ENCODE measurements around the gene DUSP11.
"Not testable (repeated sequence)": the region's sequence is repeated elsewhere in the genome, so short reads cannot be mapped to it uniquely, and the experiment has no call there.

Gene DUSP11

DNA sequence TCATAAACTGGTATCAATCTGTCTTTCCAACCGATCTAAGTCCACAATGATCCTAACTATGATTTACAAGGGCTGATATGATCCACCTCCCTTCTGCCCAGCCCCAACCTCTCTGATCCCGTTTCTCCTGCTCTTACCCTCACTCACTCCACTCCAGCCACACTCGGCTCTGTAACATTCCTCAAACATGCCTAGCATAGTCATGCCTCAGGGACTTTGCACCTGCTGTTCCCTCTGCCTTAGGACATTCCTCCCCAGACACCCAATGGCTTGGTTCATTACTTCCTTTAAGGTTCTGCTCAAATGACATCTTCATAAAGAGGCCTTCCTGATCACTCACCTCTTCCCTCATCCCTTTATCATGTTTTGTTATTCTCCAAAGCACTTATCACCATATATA lies 9.2 kb downstream of the DUSP11 start:
- TF ChIP-seq, protein P1, sequence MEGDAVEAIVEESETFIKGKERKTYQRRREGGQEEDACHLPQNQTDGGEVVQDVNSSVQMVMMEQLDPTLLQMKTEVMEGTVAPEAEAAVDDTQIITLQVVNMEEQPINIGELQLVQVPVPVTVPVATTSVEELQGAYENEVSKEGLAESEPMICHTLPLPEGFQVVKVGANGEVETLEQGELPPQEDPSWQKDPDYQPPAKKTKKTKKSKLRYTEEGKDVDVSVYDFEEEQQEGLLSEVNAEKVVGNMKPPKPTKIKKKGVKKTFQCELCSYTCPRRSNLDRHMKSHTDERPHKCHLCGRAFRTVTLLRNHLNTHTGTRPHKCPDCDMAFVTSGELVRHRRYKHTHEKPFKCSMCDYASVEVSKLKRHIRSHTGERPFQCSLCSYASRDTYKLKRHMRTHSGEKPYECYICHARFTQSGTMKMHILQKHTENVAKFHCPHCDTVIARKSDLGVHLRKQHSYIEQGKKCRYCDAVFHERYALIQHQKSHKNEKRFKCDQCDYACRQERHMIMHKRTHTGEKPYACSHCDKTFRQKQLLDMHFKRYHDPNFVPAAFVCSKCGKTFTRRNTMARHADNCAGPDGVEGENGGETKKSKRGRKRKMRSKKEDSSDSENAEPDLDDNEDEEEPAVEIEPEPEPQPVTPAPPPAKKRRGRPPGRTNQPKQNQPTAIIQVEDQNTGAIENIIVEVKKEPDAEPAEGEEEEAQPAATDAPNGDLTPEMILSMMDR (conservative IDR thresholded peaks at IDR 0.05; ENCODE audit: low read length): no peak
- H3K4me3 ChIP-seq (ENCODE audit: low read length): no peak overlapping the region
- DNase-seq (ENCODE audit: low read depth): no peak

DNA sequence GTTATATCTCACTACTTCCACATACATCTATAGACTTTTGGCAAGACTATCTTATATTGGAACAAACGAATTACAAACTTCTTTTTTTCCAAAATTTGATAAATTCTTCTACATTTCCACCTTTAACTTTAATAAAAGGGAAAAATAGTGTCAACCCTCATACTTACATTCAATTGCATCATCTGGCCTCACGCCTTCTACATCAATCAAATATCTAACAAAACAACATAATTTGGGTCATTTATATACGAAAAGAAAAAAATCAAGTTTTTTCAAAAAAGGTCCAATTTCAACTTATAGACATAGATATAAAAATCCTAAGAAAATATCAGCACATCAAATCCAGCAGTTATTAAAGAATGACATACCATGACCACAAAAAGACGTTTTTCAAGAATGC lies 12.9 kb downstream of the DUSP11 start:
- no peak overlapping the region for H3K4me3 ChIP-seq (ENCODE audit: low read length)
- DNase-seq (ENCODE audit: low read depth): no peak
- TF ChIP-seq, protein P1 (conservative IDR thresholded peaks at IDR 0.05; ENCODE audit: low read length): no peak

DNA sequence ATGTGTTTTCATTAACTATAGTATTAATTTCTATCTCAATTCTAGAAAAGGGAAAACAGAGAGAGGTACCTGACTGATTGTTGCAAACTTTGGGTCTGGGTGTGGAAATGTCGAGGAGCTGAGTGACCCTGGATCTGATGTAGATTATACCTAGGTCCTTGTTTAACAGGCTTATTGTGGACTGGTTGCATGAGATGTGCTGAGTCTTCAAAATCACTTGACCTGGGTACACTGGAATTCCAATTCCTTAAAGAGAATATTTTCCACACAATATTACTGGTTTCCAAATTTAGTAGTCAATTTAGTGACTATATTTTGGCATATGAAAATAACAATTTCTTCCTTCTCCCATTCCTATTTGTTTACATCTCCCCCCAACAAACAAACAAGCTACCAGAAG lies 13.6 kb downstream of the DUSP11 start:
- no peak for DNase-seq (ENCODE audit: low read depth)
- TF ChIP-seq, protein P1 (conservative IDR thresholded peaks at IDR 0.05; ENCODE audit: low read length): no peak
- no peak overlapping the region for H3K4me3 ChIP-seq (ENCODE audit: low read length)

DNA sequence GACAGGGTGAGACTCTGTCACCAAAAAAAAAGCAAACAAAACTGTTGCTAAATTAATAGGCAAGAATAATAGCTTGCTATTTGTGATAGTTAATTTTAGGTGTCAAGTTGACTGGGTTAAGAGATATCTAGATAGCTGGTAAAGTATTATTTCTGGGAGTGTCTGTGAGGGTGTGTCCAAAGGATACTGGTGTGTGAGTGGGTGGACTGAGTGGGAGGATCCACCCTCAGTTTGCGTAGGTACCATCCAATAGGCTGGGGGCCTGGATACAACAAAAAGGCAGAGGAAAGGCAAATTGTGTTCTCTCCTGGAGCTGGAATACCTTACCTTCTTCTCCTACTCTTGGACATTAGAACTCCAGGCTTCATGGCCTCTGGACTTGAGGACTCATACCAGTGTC lies 15.0 kb downstream of the DUSP11 start:
- TF ChIP-seq, protein P1 (conservative IDR thresholded peaks at IDR 0.05; ENCODE audit: low read length): no peak
- H3K4me3 ChIP-seq (ENCODE audit: low read length): no peak overlapping the region
- DNase-seq (ENCODE audit: low read depth): no peak

DNA sequence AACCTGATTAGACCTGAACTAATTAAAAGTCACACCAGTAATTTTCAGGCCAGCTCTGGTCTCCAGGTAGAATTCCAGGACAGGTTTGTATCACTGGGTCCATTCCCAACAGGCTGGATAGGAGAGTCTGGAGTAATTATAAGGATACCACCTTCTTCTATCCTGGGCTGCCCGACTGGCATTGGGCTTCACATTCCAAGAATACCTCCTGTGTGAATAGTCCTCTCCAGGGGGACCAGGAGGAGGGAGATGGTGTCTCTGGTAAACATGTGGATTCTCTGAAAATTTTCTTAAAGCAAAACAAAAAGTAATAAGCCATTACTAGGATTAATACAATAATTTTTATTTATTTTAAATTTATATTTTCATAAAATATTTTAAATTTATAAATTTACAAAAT lies 17.3 kb downstream of the DUSP11 start:
- TF ChIP-seq, protein P1 (conservative IDR thresholded peaks at IDR 0.05; ENCODE audit: low read length): no peak
- DNase-seq (ENCODE audit: low read depth): peak; percentile 30
- H3K4me3 ChIP-seq (ENCODE audit: low read length): no peak overlapping the region

DNA sequence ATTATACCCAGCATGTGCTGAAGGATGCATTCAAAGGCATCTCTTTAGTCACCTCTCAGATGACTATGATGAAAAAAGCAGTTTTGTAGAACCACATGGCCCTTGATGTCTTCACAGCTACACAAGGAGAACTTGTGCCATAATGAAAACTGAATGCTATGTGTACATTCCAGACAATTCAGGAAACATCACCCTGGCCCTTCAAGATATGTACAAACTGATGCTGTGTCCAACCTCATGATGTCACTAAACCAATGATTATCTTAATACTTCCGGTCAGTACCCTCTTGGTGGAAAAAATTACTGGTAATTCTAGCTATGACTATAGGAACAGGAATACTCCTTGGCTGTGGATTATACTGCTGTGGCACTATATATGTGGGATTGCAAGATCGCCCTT lies 20.0 kb downstream of the DUSP11 start:
- no peak for DNase-seq (ENCODE audit: low read depth)
- TF ChIP-seq, protein P1 (conservative IDR thresholded peaks at IDR 0.05; ENCODE audit: low read length): no peak
- H3K4me3 ChIP-seq (ENCODE audit: low read length): no peak overlapping the region

DNA sequence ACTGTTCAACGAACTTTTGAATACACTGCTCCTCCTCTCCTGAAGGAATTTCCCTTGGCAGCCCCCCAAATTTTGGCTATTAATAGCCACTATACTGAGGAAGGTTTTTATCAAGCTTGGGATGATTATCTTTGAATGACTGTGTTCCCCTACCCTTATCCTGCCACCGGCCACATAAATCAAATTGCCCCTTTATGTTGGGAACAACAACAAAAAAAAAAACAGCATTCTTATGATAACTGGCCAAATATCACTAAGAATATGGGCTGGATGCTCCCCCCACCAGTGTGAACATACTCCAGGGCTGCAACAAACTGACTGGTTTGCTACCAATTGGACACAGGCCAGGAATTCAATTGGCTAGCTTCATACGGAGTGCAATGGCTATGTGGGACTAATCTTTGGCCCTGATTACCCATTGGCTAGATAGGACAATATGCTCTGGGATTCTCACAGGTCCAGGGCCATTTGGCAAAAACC lies 20.6 kb downstream of the DUSP11 start:
- TF ChIP-seq, protein P1 (conservative IDR thresholded peaks at IDR 0.05; ENCODE audit: low read length): no peak
- H3K4me3 ChIP-seq (ENCODE audit: low read length): no peak overlapping the region
- DNase-seq (ENCODE audit: low read depth): peak; percentile 35

DNA sequence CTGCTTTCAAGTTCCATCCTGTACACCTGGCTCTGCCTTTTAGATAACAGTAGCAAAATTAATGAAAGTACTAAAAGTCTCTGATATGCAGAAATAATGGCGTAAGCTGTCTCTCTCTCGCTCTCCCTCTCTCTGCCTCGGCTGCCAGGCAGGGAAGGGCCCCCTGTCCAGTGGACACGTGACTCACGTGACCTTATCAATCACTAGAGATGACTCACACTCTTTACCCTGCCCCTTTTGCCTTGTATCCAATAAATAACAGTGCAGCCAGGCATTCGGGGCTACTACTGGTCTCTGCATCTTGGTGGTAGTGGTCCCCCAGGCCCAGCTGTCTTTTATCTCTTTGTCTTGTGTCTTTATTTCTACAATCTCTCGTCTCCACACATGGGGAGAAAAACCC lies 25.6 kb downstream of the DUSP11 start:
- not testable (repeated sequence) for DNase-seq (ENCODE audit: low read depth); H3K4me3 ChIP-seq (ENCODE audit: low read length)

All from AG10803 (cell line).